ENCODE measurements around the gene PSRC1.

Gene PSRC1

GRCh38 chr1:109240158-109241152 is 42.5 kb downstream of the PSRC1 start:
- Histone ChIP-seq H2BK15ac (replicated peaks; ENCODE audit: low read depth) (no peak overlapping the region), H3K79me1 (ENCODE audit: low read length) (no peaks in the 10 kb centered on the region), H2BK120ac (ENCODE audit: low read depth, low read length) (no peak overlapping the region), H3K23ac (ENCODE audit: low read length) (no peak overlapping the region), H3K18ac (ENCODE audit: low read length) (no peak overlapping the region), H3K79me2 (ENCODE audit: control insufficient read depth, insufficient read depth, low read length) (no peaks in the 10 kb centered on the region), H3K56ac (ENCODE audit: low read length) (peak overlapping the region; percentile 65), H4K8ac (ENCODE audit: low read depth, low read length) (no peak overlapping the region), H3K27me3 (ENCODE audit: insufficient read depth, low read length, poor library complexity) (no peaks in the 10 kb centered on the region), H3K4me1 (ENCODE audit: control insufficient read depth, low read depth, low read length) (peaks cover 7% of the 10 kb centered on the region), H3K4me2 (ENCODE audit: low read length) (peak overlapping the region; percentile 15), H2BK5ac (ENCODE audit: low read length) (no peak overlapping the region), H3K9ac (ENCODE audit: low read length) (no peak overlapping the region), H3K36me3 (ENCODE audit: control insufficient read depth, insufficient read depth, low read length) (peaks cover 10% of the 10 kb centered on the region), H3K4ac (ENCODE audit: low read depth, low read length) (no peak overlapping the region), H4K5ac (ENCODE audit: low read length) (no peak overlapping the region), H3K4me3 (ENCODE audit: low read length) (no peak overlapping the region), H2AK5ac (ENCODE audit: low read length) (no peak overlapping the region), H3K27ac (ENCODE audit: low read depth, low read length) (no peak overlapping the region)
- DNase-seq, result peak; percentile 67
- WGBS (ENCODE audit: extremely low coverage, insufficient coverage, low lambda C conversion rate), result no CpG with 5 or more reads among the region's 26 CpGs

DNA sequence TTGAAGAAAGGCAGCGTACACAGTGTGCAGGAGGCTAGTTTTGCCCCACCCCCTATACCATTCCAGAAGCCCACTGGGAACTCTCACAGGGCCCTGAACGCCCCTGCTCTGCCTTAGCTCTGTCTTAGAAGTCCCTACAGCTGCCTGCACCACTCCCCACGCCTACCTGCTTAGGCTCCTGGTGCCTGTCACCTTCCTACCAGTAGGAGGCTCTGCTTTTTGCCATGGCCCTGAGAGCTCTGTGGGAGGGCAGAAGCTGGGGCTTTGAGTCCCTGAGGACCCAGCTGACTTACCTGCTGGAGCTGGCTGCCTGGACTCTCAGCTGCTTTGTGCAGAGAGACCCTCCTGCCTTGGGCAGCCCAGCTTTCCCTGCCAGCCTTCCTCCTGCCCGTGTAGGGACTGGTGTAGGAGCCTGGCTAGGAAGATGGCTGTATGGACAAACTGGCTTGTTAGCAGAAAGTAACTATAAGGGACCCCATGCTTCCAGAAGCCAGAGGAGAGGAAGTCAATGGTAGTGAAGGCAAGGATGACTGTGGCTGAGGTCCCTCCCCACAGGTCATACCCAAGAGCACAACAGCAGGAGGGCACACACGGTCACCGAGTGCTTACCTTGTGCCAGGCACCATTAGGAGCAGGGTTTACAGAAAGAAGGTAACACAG is 43.4 kb downstream of the PSRC1 start:
- Histone ChIP-seq H2BK120ac (ENCODE audit: low read depth, low read length) (no peak overlapping the region), H2AK5ac (ENCODE audit: low read length) (no peak overlapping the region), H4K5ac (ENCODE audit: low read length) (no peak overlapping the region), H2BK5ac (ENCODE audit: low read length) (no peak overlapping the region), H3K27ac (ENCODE audit: low read depth, low read length) (no peak overlapping the region), H3K4me3 (ENCODE audit: low read length) (no peak overlapping the region), H4K8ac (ENCODE audit: low read depth, low read length) (no peak overlapping the region), H3K4ac (ENCODE audit: low read depth, low read length) (no peak overlapping the region), H3K23ac (ENCODE audit: low read length) (no peak overlapping the region), H2BK15ac (replicated peaks; ENCODE audit: low read depth) (no peak overlapping the region), H3K4me2 (ENCODE audit: low read length) (no peak overlapping the region), H3K79me2 (ENCODE audit: control insufficient read depth, insufficient read depth, low read length) (no peaks in the 10 kb centered on the region), H3K56ac (ENCODE audit: low read length) (peak overlapping the region; percentile 65), H3K36me3 (ENCODE audit: control insufficient read depth, insufficient read depth, low read length) (peaks cover 13% of the 10 kb centered on the region), H3K79me1 (ENCODE audit: low read length) (no peaks in the 10 kb centered on the region), H3K4me1 (ENCODE audit: control insufficient read depth, low read depth, low read length) (peaks cover 7% of the 10 kb centered on the region), H3K27me3 (ENCODE audit: insufficient read depth, low read length, poor library complexity) (no peaks in the 10 kb centered on the region), H3K9ac (ENCODE audit: low read length) (peak overlapping the region; percentile 3), H3K18ac (ENCODE audit: low read length) (no peak overlapping the region)
- DNase-seq, result peak; percentile 88
- WGBS (ENCODE audit: extremely low coverage, insufficient coverage, low lambda C conversion rate), result no CpG with 5 or more reads among the region's 6 CpGs

DNA sequence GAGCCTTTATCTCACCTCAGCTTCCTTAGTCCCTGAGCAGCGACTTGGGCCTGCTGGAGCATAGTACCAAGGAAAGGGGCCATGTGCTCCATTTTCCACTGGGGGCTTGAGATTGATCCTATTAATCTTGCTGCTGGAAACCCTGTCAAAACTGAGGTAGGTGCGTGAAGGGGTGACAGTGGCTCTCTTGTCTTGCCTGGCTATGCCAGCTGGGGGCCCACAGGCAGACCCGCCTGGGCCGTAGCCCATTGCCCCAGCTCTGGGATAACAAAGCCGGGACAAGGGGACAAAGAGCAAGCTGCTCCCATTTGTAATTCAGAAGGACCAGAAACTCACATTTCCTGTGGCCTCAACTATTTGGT is 43.9 kb downstream of the PSRC1 start:
- Histone ChIP-seq H3K36me3 (ENCODE audit: control insufficient read depth, insufficient read depth, low read length) (peaks cover 13% of the 10 kb centered on the region), H3K4ac (ENCODE audit: low read depth, low read length) (no peak overlapping the region), H3K79me2 (ENCODE audit: control insufficient read depth, insufficient read depth, low read length) (no peaks in the 10 kb centered on the region), H3K79me1 (ENCODE audit: low read length) (no peaks in the 10 kb centered on the region), H4K8ac (ENCODE audit: low read depth, low read length) (no peak overlapping the region), H4K5ac (ENCODE audit: low read length) (no peak overlapping the region), H2BK15ac (replicated peaks; ENCODE audit: low read depth) (no peak overlapping the region), H3K4me1 (ENCODE audit: control insufficient read depth, low read depth, low read length) (peaks cover 7% of the 10 kb centered on the region), H2BK120ac (ENCODE audit: low read depth, low read length) (no peak overlapping the region), H2AK5ac (ENCODE audit: low read length) (no peak overlapping the region), H2BK5ac (ENCODE audit: low read length) (no peak overlapping the region), H3K23ac (ENCODE audit: low read length) (no peak overlapping the region), H3K56ac (ENCODE audit: low read length) (no peak overlapping the region), H3K27ac (ENCODE audit: low read depth, low read length) (no peak overlapping the region), H3K4me2 (ENCODE audit: low read length) (no peak overlapping the region), H3K9ac (ENCODE audit: low read length) (no peak overlapping the region), H3K27me3 (ENCODE audit: insufficient read depth, low read length, poor library complexity) (no peaks in the 10 kb centered on the region), H3K18ac (ENCODE audit: low read length) (no peak overlapping the region), H3K4me3 (ENCODE audit: low read length) (no peak overlapping the region)
- DNase-seq, result no peak
- WGBS (ENCODE audit: extremely low coverage, insufficient coverage, low lambda C conversion rate), result no CpG with 5 or more reads among the region's 5 CpGs

DNA sequence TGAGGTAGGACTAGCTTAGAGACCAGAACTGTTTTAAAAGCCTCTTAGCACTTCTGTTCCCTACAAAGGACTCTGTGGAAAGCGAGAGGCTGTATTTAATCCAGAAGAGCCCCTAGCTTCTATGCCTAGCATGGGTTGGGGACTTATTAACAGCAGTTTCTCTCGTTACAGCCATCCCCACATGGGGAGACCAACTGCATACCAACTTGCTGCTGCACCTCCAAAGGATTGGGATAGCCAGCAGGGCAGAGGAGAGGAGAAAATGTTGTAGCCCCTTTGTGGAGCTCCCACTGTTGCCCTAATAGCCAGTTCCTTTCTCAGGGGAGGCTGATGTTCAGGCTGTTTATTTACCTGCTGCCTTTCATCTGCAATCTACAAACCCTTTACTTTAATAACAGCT is 44.6 kb downstream of the PSRC1 start:
- H4K8ac ChIP-seq (ENCODE audit: low read depth, low read length), result no peak overlapping the region
- H2BK120ac ChIP-seq (ENCODE audit: low read depth, low read length), result no peak overlapping the region
- H3K27ac ChIP-seq (ENCODE audit: low read depth, low read length), result no peak overlapping the region
- no peak overlapping the region for H2AK5ac ChIP-seq (ENCODE audit: low read length)
- H2BK5ac ChIP-seq (ENCODE audit: low read length), result no peak overlapping the region
- H3K4me2 ChIP-seq (ENCODE audit: low read length), result no peak overlapping the region
- H3K18ac ChIP-seq (ENCODE audit: low read length), result no peak overlapping the region
- H3K9ac ChIP-seq (ENCODE audit: low read length), result no peak overlapping the region
- DNase-seq, result no peak
- no peaks in the 10 kb centered on the region for H3K27me3 ChIP-seq (ENCODE audit: insufficient read depth, low read length, poor library complexity)
- no peak overlapping the region for H3K56ac ChIP-seq (ENCODE audit: low read length)
- H4K5ac ChIP-seq (ENCODE audit: low read length), result no peak overlapping the region
- H3K4me3 ChIP-seq (ENCODE audit: low read length), result no peak overlapping the region
- H3K23ac ChIP-seq (ENCODE audit: low read length), result no peak overlapping the region
- no peak overlapping the region for H2BK15ac ChIP-seq (replicated peaks; ENCODE audit: low read depth)
- H3K36me3 ChIP-seq (ENCODE audit: control insufficient read depth, insufficient read depth, low read length), result peaks cover 13% of the 10 kb centered on the region
- H3K79me1 ChIP-seq (ENCODE audit: low read length), result no peaks in the 10 kb centered on the region
- H3K4ac ChIP-seq (ENCODE audit: low read depth, low read length), result no peak overlapping the region
- peaks cover 7% of the 10 kb centered on the region for H3K4me1 ChIP-seq (ENCODE audit: control insufficient read depth, low read depth, low read length)
- H3K79me2 ChIP-seq (ENCODE audit: control insufficient read depth, insufficient read depth, low read length), result no peaks in the 10 kb centered on the region
- WGBS (ENCODE audit: extremely low coverage, insufficient coverage, low lambda C conversion rate), result no CpG with 5 or more reads among the region's 2 CpGs

- no peak for DNase-seq
- Histone ChIP-seq H3K36me3 (ENCODE audit: control insufficient read depth, insufficient read depth, low read length) (peaks cover 13% of the 10 kb centered on the region), H3K79me1 (ENCODE audit: low read length) (no peaks in the 10 kb centered on the region), H3K4me3 (ENCODE audit: low read length) (no peak overlapping the region), H4K8ac (ENCODE audit: low read depth, low read length) (no peak overlapping the region), H3K4ac (ENCODE audit: low read depth, low read length) (no peak overlapping the region), H3K9ac (ENCODE audit: low read length) (no peak overlapping the region), H3K23ac (ENCODE audit: low read length) (no peak overlapping the region), H2BK5ac (ENCODE audit: low read length) (no peak overlapping the region), H2BK15ac (replicated peaks; ENCODE audit: low read depth) (no peak overlapping the region), H3K79me2 (ENCODE audit: control insufficient read depth, insufficient read depth, low read length) (no peaks in the 10 kb centered on the region), H3K4me1 (ENCODE audit: control insufficient read depth, low read depth, low read length) (peaks cover 7% of the 10 kb centered on the region), H3K4me2 (ENCODE audit: low read length) (no peak overlapping the region), H3K27ac (ENCODE audit: low read depth, low read length) (no peak overlapping the region), H3K27me3 (ENCODE audit: insufficient read depth, low read length, poor library complexity) (no peaks in the 10 kb centered on the region), H4K5ac (ENCODE audit: low read length) (no peak overlapping the region), H3K18ac (ENCODE audit: low read length) (no peak overlapping the region), H2BK120ac (ENCODE audit: low read depth, low read length) (no peak overlapping the region), H3K56ac (ENCODE audit: low read length) (no peak overlapping the region), H2AK5ac (ENCODE audit: low read length) (no peak overlapping the region)
- no CpG with 5 or more reads among the region's 3 CpGs for whole genome bisulfite sequencing (ENCODE audit: extremely low coverage, insufficient coverage, low lambda C conversion rate)
These were observed 45.4 kb downstream of the PSRC1 start for GRCh38 chr1:109237512-109237911.

All from mesendoderm (in vitro differentiated cells).